ENCODE data around the gene SHISA2.

Gene SHISA2

DNA sequence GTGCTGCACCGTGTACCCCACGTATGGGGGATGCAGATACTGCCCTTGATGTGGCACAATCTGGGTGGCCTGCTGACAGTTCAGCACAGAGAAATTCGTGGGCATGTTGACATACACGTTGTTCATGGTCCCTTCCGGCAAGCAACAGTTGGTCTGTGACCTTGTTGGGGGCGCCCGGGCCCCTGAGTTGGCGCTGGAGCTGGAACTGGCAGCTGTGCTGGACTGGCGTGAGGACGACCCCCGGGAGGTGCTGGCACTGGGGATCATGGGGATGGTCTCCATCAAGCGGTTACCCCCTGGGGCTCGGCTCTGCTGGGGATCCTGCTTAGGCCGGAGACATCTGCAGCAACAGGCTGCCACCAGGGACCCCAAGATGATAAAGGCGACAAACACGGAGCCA is 5.2 kb downstream of the SHISA2 start:
- no peak overlapping the region for H3K4me3 ChIP-seq (ENCODE audit: low read depth, low read length)
- no peak overlapping the region for H3K9ac ChIP-seq (ENCODE audit: low read depth, low read length)
- no peaks in the 10 kb centered on the region for H3K9me3 ChIP-seq (ENCODE audit: control insufficient read depth, insufficient read depth, low read length)
- H3K4me1 ChIP-seq (ENCODE audit: control insufficient read depth, insufficient read depth, low read length) = no peaks in the 10 kb centered on the region
- H3K27me3 ChIP-seq (ENCODE audit: control insufficient read depth, insufficient read depth, low read length) = peaks cover 39% of the 10 kb centered on the region
- H3K36me3 ChIP-seq (ENCODE audit: control insufficient read depth, insufficient read depth, low read length) = peaks cover 4% of the 10 kb centered on the region

GRCh38 chr13:26045142-26045541 is 6.7 kb downstream of the SHISA2 start:
- H3K4me1 ChIP-seq (ENCODE audit: control insufficient read depth, insufficient read depth, low read length) = no peaks in the 10 kb centered on the region
- H3K36me3 ChIP-seq (ENCODE audit: control insufficient read depth, insufficient read depth, low read length) = peaks cover 4% of the 10 kb centered on the region
- no peaks in the 10 kb centered on the region for H3K9me3 ChIP-seq (ENCODE audit: control insufficient read depth, insufficient read depth, low read length)
- peaks cover 26% of the 10 kb centered on the region for H3K27me3 ChIP-seq (ENCODE audit: control insufficient read depth, insufficient read depth, low read length)
- no peak overlapping the region for H3K4me3 ChIP-seq (ENCODE audit: low read depth, low read length)
- H3K9ac ChIP-seq (ENCODE audit: low read depth, low read length) = no peak overlapping the region

GRCh38 chr13:26042785-26043184 is 9.0 kb downstream of the SHISA2 start:
- Histone ChIP-seq H3K36me3 (ENCODE audit: control insufficient read depth, insufficient read depth, low read length) (peaks cover 4% of the 10 kb centered on the region), H3K9me3 (ENCODE audit: control insufficient read depth, insufficient read depth, low read length) (no peaks in the 10 kb centered on the region), H3K27me3 (ENCODE audit: control insufficient read depth, insufficient read depth, low read length) (peaks cover 6% of the 10 kb centered on the region), H3K9ac (ENCODE audit: low read depth, low read length) (no peak overlapping the region), H3K4me3 (ENCODE audit: low read depth, low read length) (no peak overlapping the region), H3K4me1 (ENCODE audit: control insufficient read depth, insufficient read depth, low read length) (no peaks in the 10 kb centered on the region)

DNA sequence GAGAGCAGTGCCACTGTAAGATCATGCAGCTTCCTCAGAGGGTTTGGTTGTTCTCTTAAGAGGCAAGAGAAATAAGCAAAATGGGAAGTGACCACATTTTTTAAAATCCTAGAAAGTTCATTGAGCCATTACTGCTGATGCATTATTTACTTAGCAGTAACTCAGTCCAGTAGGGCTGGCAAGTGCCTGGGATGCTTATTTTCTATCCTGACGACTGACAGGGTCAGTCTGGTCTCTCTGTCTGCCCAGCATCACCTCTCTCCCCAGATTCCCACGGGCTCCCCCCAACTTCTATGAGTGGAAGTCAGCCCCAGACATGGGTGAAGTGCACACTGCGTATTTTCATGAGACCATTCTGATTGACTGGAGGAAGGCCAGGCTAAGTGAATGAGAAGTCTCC is 10.4 kb downstream of the SHISA2 start:
- H3K9ac ChIP-seq (ENCODE audit: low read depth, low read length) = no peak overlapping the region
- H3K27me3 ChIP-seq (ENCODE audit: control insufficient read depth, insufficient read depth, low read length) = peaks cover 4% of the 10 kb centered on the region
- H3K9me3 ChIP-seq (ENCODE audit: control insufficient read depth, insufficient read depth, low read length) = no peaks in the 10 kb centered on the region
- H3K4me1 ChIP-seq (ENCODE audit: control insufficient read depth, insufficient read depth, low read length) = no peaks in the 10 kb centered on the region
- H3K36me3 ChIP-seq (ENCODE audit: control insufficient read depth, insufficient read depth, low read length) = peaks cover 3% of the 10 kb centered on the region
- no peak overlapping the region for H3K4me3 ChIP-seq (ENCODE audit: low read depth, low read length)

GRCh38 chr13:26038931-26039475 is 12.8 kb downstream of the SHISA2 start:
- H3K4me3 ChIP-seq (ENCODE audit: low read depth, low read length) = no peak overlapping the region
- no peaks in the 10 kb centered on the region for H3K36me3 ChIP-seq (ENCODE audit: control insufficient read depth, insufficient read depth, low read length)
- no peaks in the 10 kb centered on the region for H3K9me3 ChIP-seq (ENCODE audit: control insufficient read depth, insufficient read depth, low read length)
- H3K4me1 ChIP-seq (ENCODE audit: control insufficient read depth, insufficient read depth, low read length) = no peaks in the 10 kb centered on the region
- no peak overlapping the region for H3K9ac ChIP-seq (ENCODE audit: low read depth, low read length)
- no peaks in the 10 kb centered on the region for H3K27me3 ChIP-seq (ENCODE audit: control insufficient read depth, insufficient read depth, low read length)

DNA sequence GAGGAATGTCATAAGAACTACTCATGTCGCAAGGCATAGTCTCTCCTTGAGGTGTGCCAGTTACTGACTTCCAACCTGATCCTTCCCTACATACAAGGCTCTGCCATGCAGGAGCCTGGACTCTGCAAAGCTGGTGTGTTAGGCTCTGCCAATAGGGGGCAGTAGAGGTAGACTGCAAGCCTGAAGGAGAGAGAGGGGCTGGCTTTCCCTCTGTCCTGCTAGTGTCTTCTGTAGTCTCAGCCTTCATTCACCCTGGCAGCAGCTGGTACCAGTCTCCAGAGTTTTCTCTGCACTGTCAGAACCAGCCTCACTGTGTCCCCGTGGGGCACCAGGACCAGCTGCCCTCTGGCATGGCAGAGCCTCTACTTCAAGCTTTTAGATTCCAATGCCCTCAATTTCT is 14.5 kb downstream of the SHISA2 start:
- no peaks in the 10 kb centered on the region for H3K27me3 ChIP-seq (ENCODE audit: control insufficient read depth, insufficient read depth, low read length)
- H3K4me3 ChIP-seq (ENCODE audit: low read depth, low read length) = no peak overlapping the region
- no peaks in the 10 kb centered on the region for H3K4me1 ChIP-seq (ENCODE audit: control insufficient read depth, insufficient read depth, low read length)
- H3K9me3 ChIP-seq (ENCODE audit: control insufficient read depth, insufficient read depth, low read length) = no peaks in the 10 kb centered on the region
- H3K36me3 ChIP-seq (ENCODE audit: control insufficient read depth, insufficient read depth, low read length) = no peaks in the 10 kb centered on the region
- no peak overlapping the region for H3K9ac ChIP-seq (ENCODE audit: low read depth, low read length)

DNA sequence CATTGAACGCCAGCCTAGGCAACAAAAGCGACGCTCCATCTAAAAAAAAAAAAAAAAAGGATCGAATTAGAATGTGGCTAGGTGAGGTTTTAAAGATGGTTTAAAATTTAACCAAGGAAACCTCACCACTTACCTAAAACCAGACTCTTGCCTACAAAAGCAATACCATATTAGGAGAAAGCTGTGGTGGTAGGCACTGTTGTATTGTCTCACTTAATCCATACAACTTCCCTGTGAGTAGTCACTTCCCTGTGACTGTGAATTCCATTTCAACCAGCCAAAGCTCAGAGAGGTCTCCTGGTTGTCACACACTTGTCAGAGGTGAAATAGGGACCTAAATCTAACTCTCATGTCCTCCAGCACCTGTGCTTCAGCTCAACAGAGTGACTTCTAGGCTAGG is 15.4 kb downstream of the SHISA2 start:
- Histone ChIP-seq H3K27me3 (ENCODE audit: control insufficient read depth, insufficient read depth, low read length) (no peaks in the 10 kb centered on the region), H3K9ac (ENCODE audit: low read depth, low read length) (no peak overlapping the region), H3K9me3 (ENCODE audit: control insufficient read depth, insufficient read depth, low read length) (no peaks in the 10 kb centered on the region), H3K36me3 (ENCODE audit: control insufficient read depth, insufficient read depth, low read length) (no peaks in the 10 kb centered on the region), H3K4me1 (ENCODE audit: control insufficient read depth, insufficient read depth, low read length) (no peaks in the 10 kb centered on the region), H3K4me3 (ENCODE audit: low read depth, low read length) (no peak overlapping the region)

DNA sequence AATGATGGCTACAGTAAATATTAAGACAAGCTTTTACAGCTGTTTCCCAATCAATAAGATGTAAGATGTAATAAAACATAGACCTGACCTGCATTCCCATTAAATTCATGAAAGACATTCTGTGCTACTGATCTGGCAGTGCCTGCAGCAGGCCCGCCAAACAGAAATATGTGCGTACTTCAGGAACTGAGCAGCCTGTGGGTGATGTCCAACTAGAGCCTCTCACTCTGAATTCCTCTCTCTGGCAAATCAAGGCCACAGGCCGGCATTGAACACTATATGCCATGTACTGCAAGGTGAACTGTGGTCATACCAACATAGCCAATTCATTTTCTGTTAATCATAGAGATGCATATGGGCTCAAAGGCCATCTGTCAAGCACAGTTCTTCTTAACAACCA is 17.8 kb downstream of the SHISA2 start:
- Histone ChIP-seq H3K4me1 (ENCODE audit: control insufficient read depth, insufficient read depth, low read length) (no peaks in the 10 kb centered on the region), H3K9ac (ENCODE audit: low read depth, low read length) (no peak overlapping the region), H3K9me3 (ENCODE audit: control insufficient read depth, insufficient read depth, low read length) (no peaks in the 10 kb centered on the region), H3K27me3 (ENCODE audit: control insufficient read depth, insufficient read depth, low read length) (no peaks in the 10 kb centered on the region), H3K4me3 (ENCODE audit: low read depth, low read length) (no peak overlapping the region), H3K36me3 (ENCODE audit: control insufficient read depth, insufficient read depth, low read length) (no peaks in the 10 kb centered on the region)

DNA sequence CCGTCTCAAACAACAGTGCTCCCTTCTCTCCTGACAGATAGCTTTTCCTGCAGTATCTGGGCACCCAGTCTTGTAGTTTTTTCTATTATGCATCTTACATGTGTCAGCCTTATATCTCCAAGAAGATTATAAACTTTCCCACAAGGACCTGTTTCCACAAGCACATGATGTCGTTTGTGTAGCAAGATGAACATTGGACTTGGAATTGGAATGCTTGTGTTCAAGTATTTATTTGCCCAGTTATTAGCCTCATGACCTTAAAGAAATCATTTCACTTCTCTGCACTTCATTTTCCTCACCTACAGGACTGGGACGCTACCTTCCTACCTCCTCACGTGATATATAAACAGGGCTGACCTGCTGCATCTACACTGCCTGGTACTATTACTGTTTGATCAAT is 21.5 kb downstream of the SHISA2 start:
- Histone ChIP-seq H3K9me3 (ENCODE audit: control insufficient read depth, insufficient read depth, low read length) (no peaks in the 10 kb centered on the region), H3K4me1 (ENCODE audit: control insufficient read depth, insufficient read depth, low read length) (no peaks in the 10 kb centered on the region), H3K4me3 (ENCODE audit: low read depth, low read length) (no peak overlapping the region), H3K36me3 (ENCODE audit: control insufficient read depth, insufficient read depth, low read length) (no peaks in the 10 kb centered on the region), H3K9ac (ENCODE audit: low read depth, low read length) (no peak overlapping the region), H3K27me3 (ENCODE audit: control insufficient read depth, insufficient read depth, low read length) (no peaks in the 10 kb centered on the region)

DNA sequence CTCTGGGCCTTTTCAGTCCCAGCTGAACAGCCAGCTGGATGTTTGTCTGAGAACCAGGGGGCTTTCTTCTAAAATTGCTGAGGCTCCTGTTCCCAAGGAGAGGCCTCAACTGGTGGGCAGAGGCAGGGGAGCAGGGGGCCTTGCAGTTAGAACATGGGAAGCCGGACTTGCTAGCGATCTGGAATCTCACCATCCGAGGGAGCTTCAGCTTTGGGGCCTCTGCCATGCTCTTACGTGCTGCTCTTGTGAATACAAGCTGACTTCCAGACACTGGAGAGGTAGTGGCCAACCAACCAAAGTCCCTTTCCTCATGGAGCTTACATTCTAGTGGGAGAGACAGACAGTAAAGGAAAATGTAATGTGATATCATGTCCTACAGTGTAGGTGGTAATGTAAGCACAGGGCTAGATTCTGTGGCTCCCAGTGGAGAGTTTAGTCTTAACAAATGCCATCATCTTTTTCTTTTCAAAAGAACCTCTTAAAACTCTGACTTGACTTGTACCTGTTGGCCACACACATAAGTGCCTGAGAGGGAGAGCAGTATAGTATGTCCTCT is 22.2 kb downstream of the SHISA2 start:
- no peak overlapping the region for H3K4me3 ChIP-seq (ENCODE audit: low read depth, low read length)
- H3K36me3 ChIP-seq (ENCODE audit: control insufficient read depth, insufficient read depth, low read length) = no peaks in the 10 kb centered on the region
- peaks cover under 1% of the 10 kb centered on the region for H3K4me1 ChIP-seq (ENCODE audit: control insufficient read depth, insufficient read depth, low read length)

DNA sequence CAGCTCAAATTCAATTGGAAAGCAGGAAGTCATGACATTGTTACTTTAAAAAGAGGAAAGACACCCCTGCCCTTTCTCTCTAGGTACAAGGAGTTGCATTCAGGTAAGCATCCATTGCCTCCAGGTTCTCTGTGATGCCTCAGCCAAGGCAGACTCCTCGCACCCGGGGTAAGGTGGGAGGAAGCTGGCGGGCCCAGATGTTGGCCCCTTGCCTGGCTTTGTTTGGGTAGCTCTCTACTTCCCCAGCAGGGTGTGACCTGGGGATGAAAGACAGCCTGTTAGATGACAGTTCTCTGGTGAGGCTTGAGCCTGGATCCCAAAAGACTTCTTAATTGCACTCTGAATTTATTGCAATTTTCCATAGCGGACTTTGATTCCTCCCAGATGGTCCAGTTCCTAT is 25.6 kb downstream of the SHISA2 start:
- no peaks in the 10 kb centered on the region for H3K36me3 ChIP-seq (ENCODE audit: control insufficient read depth, insufficient read depth, low read length)
- H3K9me3 ChIP-seq (ENCODE audit: control insufficient read depth, insufficient read depth, low read length) = no peaks in the 10 kb centered on the region
- H3K4me1 ChIP-seq (ENCODE audit: control insufficient read depth, insufficient read depth, low read length) = peaks cover 3% of the 10 kb centered on the region
- no peak overlapping the region for H3K9ac ChIP-seq (ENCODE audit: low read depth, low read length)
- no peak overlapping the region for H3K4me3 ChIP-seq (ENCODE audit: low read depth, low read length)
- H3K27me3 ChIP-seq (ENCODE audit: control insufficient read depth, insufficient read depth, low read length) = peaks cover 2% of the 10 kb centered on the region

More for the DNA sequence above, 22.2 kb downstream of the SHISA2 start:
- Histone ChIP-seq H3K9me3 (ENCODE audit: control insufficient read depth, insufficient read depth, low read length) (no peaks in the 10 kb centered on the region), H3K27me3 (ENCODE audit: control insufficient read depth, insufficient read depth, low read length) (no peaks in the 10 kb centered on the region), H3K9ac (ENCODE audit: low read depth, low read length) (no peak overlapping the region)

- Histone ChIP-seq H3K9ac (ENCODE audit: low read depth, low read length) (no peak overlapping the region), H3K36me3 (ENCODE audit: control insufficient read depth, insufficient read depth, low read length) (no peaks in the 10 kb centered on the region), H3K27me3 (ENCODE audit: control insufficient read depth, insufficient read depth, low read length) (peaks cover 2% of the 10 kb centered on the region), H3K4me3 (ENCODE audit: low read depth, low read length) (no peak overlapping the region), H3K9me3 (ENCODE audit: control insufficient read depth, insufficient read depth, low read length) (no peaks in the 10 kb centered on the region), H3K4me1 (ENCODE audit: control insufficient read depth, insufficient read depth, low read length) (peaks cover 3% of the 10 kb centered on the region)
Observed at GRCh38 chr13:26025771-26026170, 26.0 kb downstream of the SHISA2 start.

All from iPS-15b (cell line).